Tibial nerve (tissue), 4 donors: ENCODE measurements around the gene CD47. TPM values are rescaled to one million over a fixed set of nuclear protein-coding genes. Genes with fewer than 3 reads are reported as not detected.

Source experiments
- DNase-seq, 2 donors: peaks; one replicate each; pipeline ENCODE4 v3.0.0-alpha.2; 2019; ENCODE audit warnings: low spot score in 2 of 2
- H3K27ac ChIP-seq, 4 donors: fragments of 200-600 bp; sonication (generic) in 3 of 4; one replicate each; pipeline ENCODE4 v1.5.1; 2017 to 2019; ENCODE audit warnings: mild to moderate bottlenecking in 1 of 4
- H3K27me3 ChIP-seq, 2 donors: fragments of 200-600 bp; sonication (generic) in 1 of 2; one replicate each; pipeline versions ENCODE4 v1.5.1 to v1.6.0; 2017 to 2019
- H3K36me3 ChIP-seq, 3 donors: fragments of 200-600 bp; sonication (generic); one replicate each; pipeline ENCODE4 v1.5.1; 2018 to 2019
- H3K4me1 ChIP-seq, 4 donors: fragments of 200-600 bp; sonication (generic) in 3 of 4; one replicate each; pipeline ENCODE4 v1.5.1; 2017 to 2019
- H3K4me3 ChIP-seq, 4 donors: fragments of 200-600 bp; sonication (generic) in 3 of 4; one replicate each; pipeline ENCODE4 v1.5.1; 2017 to 2019; ENCODE audit warnings: mild to moderate bottlenecking in 1 of 4, moderate library complexity in 1 of 4
- H3K9me3 ChIP-seq, 4 donors: fragments of 200-600 bp; sonication (generic) in 3 of 4; one replicate each; pipeline ENCODE4 v1.5.1; 2017 to 2019
- CTCF ChIP-seq, 5 experiments: fragments of 200-600 bp in 3 of 5; fragments of 450-650 bp in 2 of 5; sonication (generic) in 3 of 5; IDR thresholded peaks; one replicate each; pipeline ENCODE4 v1.5.1; 2016 to 2019; ENCODE audit warnings: antibody characterized with exemption in 5 of 5, mild to moderate bottlenecking in 3 of 5, moderate library complexity in 2 of 5
- EP300 ChIP-seq, 2 donors: sonication (generic); formaldehyde crosslinking; IDR thresholded peaks; one replicate each; pipeline ENCODE4 v1.6.1; 2017; ENCODE audit warnings: antibody characterized with exemption in 2 of 2, mild to moderate bottlenecking in 1 of 2
- POLR2A ChIP-seq, 2 donors: fragments of 450-650 bp; IDR thresholded peaks; one replicate each; pipeline ENCODE4 v1.6.1; 2017; ENCODE audit warnings: antibody characterized with exemption in 2 of 2, mild to moderate bottlenecking in 2 of 2, moderate library complexity in 2 of 2
- WGBS, 2 donors: methylation state at CpG; one replicate each; pipeline ENCODE4 v1.1.5; 2018; 5-methylcytosine and 5-hydroxymethylcytosine counted together
- total RNA-seq, 4 donors: library from RNA; depleted of rRNA; stranded (reverse); fragments of >200 nt; gene quantifications; one replicate each; pipeline ENCODE4 v1.1.0, GENCODE V29; 2016

The CD47 gene
- total RNA-seq, 4 donors from 2014 or later = 57.9 to 63.9 (median 60.5) TPM

DNA sequence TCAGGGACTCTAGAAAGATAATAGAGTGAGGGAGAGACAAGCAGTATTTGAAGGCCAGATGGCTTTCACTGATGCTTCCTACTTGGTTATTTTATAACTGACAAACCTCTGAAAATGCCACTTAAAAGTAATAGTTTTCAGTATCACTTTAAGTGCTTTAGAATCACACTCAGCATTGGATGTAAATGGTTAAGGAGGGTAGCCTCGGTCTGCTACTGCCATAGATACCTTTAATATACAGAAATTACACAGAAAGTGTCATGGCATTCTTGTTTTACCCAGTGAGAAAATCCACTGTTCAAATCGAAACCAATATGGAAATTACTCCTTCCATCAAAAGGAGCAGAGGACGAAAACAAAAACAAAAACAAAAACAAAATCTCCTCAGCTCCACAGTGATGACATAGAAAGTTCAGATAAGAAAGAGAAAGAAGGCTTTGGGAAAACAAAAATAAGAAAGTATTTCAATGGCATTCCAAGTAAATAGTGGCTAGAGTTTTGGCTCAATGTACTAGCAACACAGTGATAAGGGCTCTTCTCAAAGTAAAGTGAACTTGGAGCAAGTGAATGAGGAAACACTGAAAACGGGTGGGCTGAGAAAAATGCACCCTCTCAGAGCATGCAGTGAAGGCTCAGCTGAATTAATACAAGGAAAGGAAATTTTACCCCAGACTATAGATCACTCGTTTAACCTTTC, 43.2 kb upstream of the CD47 start:
- TF ChIP-seq POLR2A (IDR thresholded peaks at IDR 0.05) (no peak), CTCF (IDR thresholded peaks at IDR 0.05) (no peak), EP300 (IDR thresholded peaks at IDR 0.05) (no peak)
- no peaks in the 10 kb centered on the region for H3K9me3 ChIP-seq
- WGBS, 2 donors = 54 to 60% methylated on average over 5 of the region's 5 CpGs
- H3K27ac ChIP-seq = no peak overlapping the region
- no peak overlapping the region for H3K4me3 ChIP-seq
- H3K36me3 ChIP-seq = no peaks in the 10 kb centered on the region
- no peak for DNase-seq
- no peaks in the 10 kb centered on the region for H3K4me1 ChIP-seq
- H3K27me3 ChIP-seq = no peaks in the 10 kb centered on the region

- H3K9me3 ChIP-seq = no peaks in the 10 kb centered on the region
- TF ChIP-seq EP300 (IDR thresholded peaks at IDR 0.05) = no peak
- TF ChIP-seq POLR2A (IDR thresholded peaks at IDR 0.05) = no peak
- no peak for TF ChIP-seq CTCF (IDR thresholded peaks at IDR 0.05)
- H3K27ac ChIP-seq = no peak overlapping the region
- no peak for DNase-seq
- no peaks in the 10 kb centered on the region for H3K4me1 ChIP-seq
- H3K4me3 ChIP-seq = no peak overlapping the region
- no peaks in the 10 kb centered on the region for H3K27me3 ChIP-seq
- H3K36me3 ChIP-seq = no peaks in the 10 kb centered on the region
These were observed 42.2 kb upstream of the CD47 start for GRCh38 chr3:108133048-108133369.

DNA sequence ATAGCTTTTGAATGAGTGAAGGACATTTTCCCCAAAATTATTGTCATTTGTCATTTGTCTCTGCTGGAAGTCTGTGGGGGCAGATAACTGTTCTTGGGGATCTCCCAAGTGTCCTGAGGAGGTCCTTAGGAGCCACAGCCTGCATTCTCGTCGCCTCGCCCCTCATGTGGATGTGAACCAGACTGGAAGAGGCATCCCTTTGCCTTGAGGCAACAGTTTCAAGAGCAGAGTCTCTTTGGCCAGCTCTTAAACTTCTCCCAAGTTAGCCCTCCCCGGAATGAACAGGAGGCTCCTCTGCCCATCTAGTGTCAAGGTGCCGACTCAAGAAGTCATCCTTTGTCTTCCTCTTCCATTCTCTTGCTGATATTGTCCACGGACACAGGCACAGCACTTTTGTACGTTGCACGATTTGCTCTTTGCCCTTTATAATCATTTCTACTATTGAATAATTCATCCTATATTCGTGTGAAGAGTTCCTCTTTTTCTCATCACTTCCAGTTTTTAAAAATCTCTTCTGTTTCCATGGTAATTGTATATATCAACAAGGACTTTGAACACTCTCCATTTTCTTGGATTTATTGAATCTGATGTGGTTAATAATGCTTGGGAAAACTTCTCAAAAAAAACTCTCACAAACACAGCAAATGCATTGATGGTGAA, 40.8 kb upstream of the CD47 start:
- Histone ChIP-seq H3K4me3 (no peak overlapping the region), H3K36me3 (no peaks in the 10 kb centered on the region), H3K4me1 (no peaks in the 10 kb centered on the region), H3K27ac (no peak overlapping the region), H3K9me3 (no peaks in the 10 kb centered on the region), H3K27me3 (no peaks in the 10 kb centered on the region)
- WGBS, 2 donors = 74 to 75% methylated on average over 9 of the region's 9 CpGs
- no peak for DNase-seq
- TF ChIP-seq CTCF (IDR thresholded peaks at IDR 0.05) = no peak

GRCh38 chr3:108130701-108131474, 40.1 kb upstream of the CD47 start:
- H3K27ac ChIP-seq = no peak overlapping the region
- no peak for TF ChIP-seq CTCF (IDR thresholded peaks at IDR 0.05)
- no peak for DNase-seq
- no peaks in the 10 kb centered on the region for H3K27me3 ChIP-seq
- H3K4me3 ChIP-seq = no peak overlapping the region
- H3K36me3 ChIP-seq = no peaks in the 10 kb centered on the region
- no peaks in the 10 kb centered on the region for H3K9me3 ChIP-seq
- no peaks in the 10 kb centered on the region for H3K4me1 ChIP-seq

GRCh38 chr3:108130236-108130635, 39.4 kb upstream of the CD47 start:
- Histone ChIP-seq H3K4me3 (no peak overlapping the region), H3K9me3 (no peaks in the 10 kb centered on the region), H3K36me3 (no peaks in the 10 kb centered on the region), H3K4me1 (no peaks in the 10 kb centered on the region), H3K27ac (no peak overlapping the region), H3K27me3 (no peaks in the 10 kb centered on the region)
- no peak for DNase-seq
- 79 to 86% methylated on average over 4 of the region's 4 CpGs for WGBS, 2 donors
- TF ChIP-seq POLR2A (IDR thresholded peaks at IDR 0.05) (no peak), EP300 (IDR thresholded peaks at IDR 0.05) (no peak), CTCF (IDR thresholded peaks at IDR 0.05) (no peak)
